ENCODE results near the gene SYAP1. TPM values are rescaled to one million over a fixed set of nuclear protein-coding genes. Genes with fewer than 3 reads are reported as not detected.

SYAP1 gene, protein sequence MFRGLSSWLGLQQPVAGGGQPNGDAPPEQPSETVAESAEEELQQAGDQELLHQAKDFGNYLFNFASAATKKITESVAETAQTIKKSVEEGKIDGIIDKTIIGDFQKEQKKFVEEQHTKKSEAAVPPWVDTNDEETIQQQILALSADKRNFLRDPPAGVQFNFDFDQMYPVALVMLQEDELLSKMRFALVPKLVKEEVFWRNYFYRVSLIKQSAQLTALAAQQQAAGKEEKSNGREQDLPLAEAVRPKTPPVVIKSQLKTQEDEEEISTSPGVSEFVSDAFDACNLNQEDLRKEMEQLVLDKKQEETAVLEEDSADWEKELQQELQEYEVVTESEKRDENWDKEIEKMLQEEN
- total RNA-seq, result 10 to 100 TPM; 17.6 to 24.9 TPM
- 10 to 100 TPM in 1 of 2 donors, 1 to 10 TPM in 1; 9.6 to 29.0 TPM for polyA plus RNA-seq

DNA sequence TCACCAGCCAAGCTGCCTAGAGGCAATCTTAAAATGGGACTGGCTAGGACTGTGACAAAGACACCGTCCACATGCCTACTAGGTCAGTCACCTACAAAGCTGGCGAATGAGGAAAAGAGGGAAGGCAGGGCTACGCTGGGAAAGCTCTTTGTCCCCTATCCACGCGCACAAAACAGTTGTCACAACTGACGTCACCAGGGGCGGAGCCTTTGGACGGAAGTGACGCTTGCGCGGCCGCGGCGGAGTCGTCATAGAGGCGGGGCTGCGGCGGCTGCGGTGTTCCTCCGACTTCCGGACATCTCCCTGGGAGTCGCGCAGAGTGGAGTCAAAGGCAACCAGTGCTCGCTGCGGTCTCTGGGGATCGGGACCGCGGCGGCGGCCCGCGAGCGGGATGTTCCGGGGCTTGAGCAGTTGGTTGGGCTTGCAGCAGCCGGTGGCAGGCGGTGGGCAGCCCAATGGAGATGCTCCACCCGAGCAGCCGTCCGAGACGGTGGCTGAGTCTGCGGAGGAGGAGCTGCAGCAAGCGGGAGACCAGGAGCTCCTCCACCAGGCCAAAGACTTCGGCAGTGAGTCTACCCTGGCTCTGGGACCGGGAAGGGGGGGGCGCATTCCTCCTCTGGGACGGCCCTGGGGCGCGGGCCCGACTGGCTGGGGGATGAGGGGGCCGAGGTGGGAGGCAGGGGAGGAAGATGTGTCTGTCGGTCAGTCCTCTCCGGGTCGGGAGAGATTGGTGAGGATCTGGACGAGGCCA lies at the start of gene SYAP1:
Gene SYAP1 (plus strand): TSS at position 279 of the 751 bp plus-strand sequence. CDS start 113 bp downstream, at position 392.
- H3K4me1 ChIP-seq (ENCODE audit: control insufficient read depth in 4 of 4, insufficient read depth in 4 of 4, low read length in 3 of 4), result peaks cover 2 to 20% (median 10%) of the 10 kb centered on the region in 4 donors
- DNase-seq (ENCODE audit: low spot score), result peak; percentile 94
- no peaks in the 10 kb centered on the region for H3K9me3 ChIP-seq (ENCODE audit: control insufficient read depth in 4 of 4, low read length in 3 of 4)
- H3K9ac ChIP-seq (ENCODE audit: low read depth in 1 of 2, low read length in 2 of 2), result peak within 1 kb of the TSS; percentile 67 to 98
- H3K27me3 ChIP-seq (ENCODE audit: control insufficient read depth in 4 of 4, insufficient read depth in 4 of 4, low read length in 3 of 4), result no peaks in the 10 kb centered on the region
- peaks cover 0 to 2% (median 0%) of the 10 kb centered on the region in 4 donors for H3K36me3 ChIP-seq (ENCODE audit: control insufficient read depth in 4 of 4, insufficient read depth in 3 of 4, low read depth in 1 of 4, low read length in 3 of 4)
- peak within 1 kb of the TSS; percentile 71 to 94 (median 79) for H3K4me3 ChIP-seq (ENCODE audit: low read depth in 1 of 3, low read length in 3 of 3)
- TF ChIP-seq FOXA1 (IDR thresholded peaks at IDR 0.05) (no peak), GABPA (IDR thresholded peaks at IDR 0.05 in 1 of 2, conservative IDR thresholded peaks at IDR 0.05 in 1 of 2) (peak; percentile 92 to 95), TAF1 (conservative IDR thresholded peaks at IDR 0.05) (peak; percentile 95), HNF4A (conservative IDR thresholded peaks at IDR 0.05) (peak; percentile 71 to 76), RXRA (IDR thresholded peaks at IDR 0.05) (peak; percentile 87 to 93), FOXA2 (IDR thresholded peaks at IDR 0.05) (peak; percentile 20), EGR1 (IDR thresholded peaks at IDR 0.05; ENCODE audit: low read depth in 2 of 2) (no peak), JUND (IDR thresholded peaks at IDR 0.05) (peak; percentile 51 to 70), YY1 (IDR thresholded peaks at IDR 0.05) (peak; percentile 78), SP1 (IDR thresholded peaks at IDR 0.05) (peak; percentile 95), RAD21 (IDR thresholded peaks at IDR 0.05) (peak; percentile 7 to 52), NR2F2 (IDR thresholded peaks at IDR 0.05) (no peak), HNF4G (IDR thresholded peaks at IDR 0.05) (peak; percentile 60)
- TF ChIP-seq, protein P1, sequence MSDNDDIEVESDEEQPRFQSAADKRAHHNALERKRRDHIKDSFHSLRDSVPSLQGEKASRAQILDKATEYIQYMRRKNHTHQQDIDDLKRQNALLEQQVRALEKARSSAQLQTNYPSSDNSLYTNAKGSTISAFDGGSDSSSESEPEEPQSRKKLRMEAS (IDR thresholded peaks at IDR 0.05), result no peak
- TF ChIP-seq, protein P2, sequence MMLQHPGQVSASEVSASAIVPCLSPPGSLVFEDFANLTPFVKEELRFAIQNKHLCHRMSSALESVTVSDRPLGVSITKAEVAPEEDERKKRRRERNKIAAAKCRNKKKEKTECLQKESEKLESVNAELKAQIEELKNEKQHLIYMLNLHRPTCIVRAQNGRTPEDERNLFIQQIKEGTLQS (IDR thresholded peaks at IDR 0.05), result peak; percentile 52
- TF ChIP-seq, protein P3, sequence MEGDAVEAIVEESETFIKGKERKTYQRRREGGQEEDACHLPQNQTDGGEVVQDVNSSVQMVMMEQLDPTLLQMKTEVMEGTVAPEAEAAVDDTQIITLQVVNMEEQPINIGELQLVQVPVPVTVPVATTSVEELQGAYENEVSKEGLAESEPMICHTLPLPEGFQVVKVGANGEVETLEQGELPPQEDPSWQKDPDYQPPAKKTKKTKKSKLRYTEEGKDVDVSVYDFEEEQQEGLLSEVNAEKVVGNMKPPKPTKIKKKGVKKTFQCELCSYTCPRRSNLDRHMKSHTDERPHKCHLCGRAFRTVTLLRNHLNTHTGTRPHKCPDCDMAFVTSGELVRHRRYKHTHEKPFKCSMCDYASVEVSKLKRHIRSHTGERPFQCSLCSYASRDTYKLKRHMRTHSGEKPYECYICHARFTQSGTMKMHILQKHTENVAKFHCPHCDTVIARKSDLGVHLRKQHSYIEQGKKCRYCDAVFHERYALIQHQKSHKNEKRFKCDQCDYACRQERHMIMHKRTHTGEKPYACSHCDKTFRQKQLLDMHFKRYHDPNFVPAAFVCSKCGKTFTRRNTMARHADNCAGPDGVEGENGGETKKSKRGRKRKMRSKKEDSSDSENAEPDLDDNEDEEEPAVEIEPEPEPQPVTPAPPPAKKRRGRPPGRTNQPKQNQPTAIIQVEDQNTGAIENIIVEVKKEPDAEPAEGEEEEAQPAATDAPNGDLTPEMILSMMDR (IDR thresholded peaks at IDR 0.05; ENCODE audit: low read depth, low read length, missing input control), result no peak
- TF ChIP-seq, protein P4, sequence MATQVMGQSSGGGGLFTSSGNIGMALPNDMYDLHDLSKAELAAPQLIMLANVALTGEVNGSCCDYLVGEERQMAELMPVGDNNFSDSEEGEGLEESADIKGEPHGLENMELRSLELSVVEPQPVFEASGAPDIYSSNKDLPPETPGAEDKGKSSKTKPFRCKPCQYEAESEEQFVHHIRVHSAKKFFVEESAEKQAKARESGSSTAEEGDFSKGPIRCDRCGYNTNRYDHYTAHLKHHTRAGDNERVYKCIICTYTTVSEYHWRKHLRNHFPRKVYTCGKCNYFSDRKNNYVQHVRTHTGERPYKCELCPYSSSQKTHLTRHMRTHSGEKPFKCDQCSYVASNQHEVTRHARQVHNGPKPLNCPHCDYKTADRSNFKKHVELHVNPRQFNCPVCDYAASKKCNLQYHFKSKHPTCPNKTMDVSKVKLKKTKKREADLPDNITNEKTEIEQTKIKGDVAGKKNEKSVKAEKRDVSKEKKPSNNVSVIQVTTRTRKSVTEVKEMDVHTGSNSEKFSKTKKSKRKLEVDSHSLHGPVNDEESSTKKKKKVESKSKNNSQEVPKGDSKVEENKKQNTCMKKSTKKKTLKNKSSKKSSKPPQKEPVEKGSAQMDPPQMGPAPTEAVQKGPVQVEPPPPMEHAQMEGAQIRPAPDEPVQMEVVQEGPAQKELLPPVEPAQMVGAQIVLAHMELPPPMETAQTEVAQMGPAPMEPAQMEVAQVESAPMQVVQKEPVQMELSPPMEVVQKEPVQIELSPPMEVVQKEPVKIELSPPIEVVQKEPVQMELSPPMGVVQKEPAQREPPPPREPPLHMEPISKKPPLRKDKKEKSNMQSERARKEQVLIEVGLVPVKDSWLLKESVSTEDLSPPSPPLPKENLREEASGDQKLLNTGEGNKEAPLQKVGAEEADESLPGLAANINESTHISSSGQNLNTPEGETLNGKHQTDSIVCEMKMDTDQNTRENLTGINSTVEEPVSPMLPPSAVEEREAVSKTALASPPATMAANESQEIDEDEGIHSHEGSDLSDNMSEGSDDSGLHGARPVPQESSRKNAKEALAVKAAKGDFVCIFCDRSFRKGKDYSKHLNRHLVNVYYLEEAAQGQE (IDR thresholded peaks at IDR 0.05), result peak; percentile 93
- TF ChIP-seq, protein P5, sequence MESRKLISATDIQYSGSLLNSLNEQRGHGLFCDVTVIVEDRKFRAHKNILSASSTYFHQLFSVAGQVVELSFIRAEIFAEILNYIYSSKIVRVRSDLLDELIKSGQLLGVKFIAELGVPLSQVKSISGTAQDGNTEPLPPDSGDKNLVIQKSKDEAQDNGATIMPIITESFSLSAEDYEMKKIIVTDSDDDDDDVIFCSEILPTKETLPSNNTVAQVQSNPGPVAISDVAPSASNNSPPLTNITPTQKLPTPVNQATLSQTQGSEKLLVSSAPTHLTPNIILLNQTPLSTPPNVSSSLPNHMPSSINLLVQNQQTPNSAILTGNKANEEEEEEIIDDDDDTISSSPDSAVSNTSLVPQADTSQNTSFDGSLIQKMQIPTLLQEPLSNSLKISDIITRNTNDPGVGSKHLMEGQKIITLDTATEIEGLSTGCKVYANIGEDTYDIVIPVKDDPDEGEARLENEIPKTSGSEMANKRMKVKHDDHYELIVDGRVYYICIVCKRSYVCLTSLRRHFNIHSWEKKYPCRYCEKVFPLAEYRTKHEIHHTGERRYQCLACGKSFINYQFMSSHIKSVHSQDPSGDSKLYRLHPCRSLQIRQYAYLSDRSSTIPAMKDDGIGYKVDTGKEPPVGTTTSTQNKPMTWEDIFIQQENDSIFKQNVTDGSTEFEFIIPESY (IDR thresholded peaks at IDR 0.05), result peak; percentile 37
- peak within 1 kb of the TSS; percentile 83 to 99 for H3K27ac ChIP-seq (ENCODE audit: low read depth in 1 of 2, low read length in 2 of 2)
- WGBS, result under 1% methylated on average over 54 of the region's 54 CpGs

Measured in liver (tissue), 9 donors.